Measurements from ENCODE around the gene LPP.

LPP gene

GRCh38 chr3:188168648-188169047, 14.7 kb downstream of the LPP start:
- no peak overlapping the region for H3K9ac ChIP-seq (ENCODE audit: low read length)
- no peak overlapping the region for H3K4me3 ChIP-seq (ENCODE audit: insufficient read depth, low read length, poor library complexity, severe bottlenecking)
- H3F3A ChIP-seq (ENCODE audit: insufficient read depth), result no peaks in the 10 kb centered on the region
- H3K4me2 ChIP-seq (ENCODE audit: low read depth, low read length, poor library complexity, severe bottlenecking), result no peak overlapping the region
- no peaks in the 10 kb centered on the region for H3K36me3 ChIP-seq (ENCODE audit: low read length)
- no peaks in the 10 kb centered on the region for H3K79me2 ChIP-seq (ENCODE audit: insufficient read depth, low read length)
- H4K20me1 ChIP-seq (ENCODE audit: low read depth, low read length), result no peaks in the 10 kb centered on the region
- TF ChIP-seq CTCF (IDR thresholded peaks at IDR 0.05; ENCODE audit: insufficient read depth, low read length, poor library complexity, severe bottlenecking) (no peak), EZH2phosphoT487 (conservative IDR thresholded peaks at IDR 0.05; ENCODE audit: low read length) (no peak)
- no peak overlapping the region for H3K27ac ChIP-seq (ENCODE audit: low read depth, low read length)
- no peak overlapping the region for H2AFZ ChIP-seq (ENCODE audit: low read depth, low read length, severe bottlenecking)
- H3K27me3 ChIP-seq (ENCODE audit: low read length), result no peaks in the 10 kb centered on the region
- no peaks in the 10 kb centered on the region for H3K9me2 ChIP-seq (replicated peaks; ENCODE audit: insufficient read depth, low read length)
- no peaks in the 10 kb centered on the region for H3K9me3 ChIP-seq (ENCODE audit: insufficient read depth, low read length)

- no peaks in the 10 kb centered on the region for H3K36me3 ChIP-seq (ENCODE audit: low read length)
- H3K27ac ChIP-seq (ENCODE audit: low read depth, low read length), result no peak overlapping the region
- no peaks in the 10 kb centered on the region for H4K20me1 ChIP-seq (ENCODE audit: low read depth, low read length)
- H3K27me3 ChIP-seq (ENCODE audit: low read length), result no peaks in the 10 kb centered on the region
- no peaks in the 10 kb centered on the region for H3K9me2 ChIP-seq (replicated peaks; ENCODE audit: insufficient read depth, low read length)
- TF ChIP-seq CTCF (IDR thresholded peaks at IDR 0.05; ENCODE audit: insufficient read depth, low read length, poor library complexity, severe bottlenecking), result no peak
- no peak for TF ChIP-seq EZH2phosphoT487 (conservative IDR thresholded peaks at IDR 0.05; ENCODE audit: low read length)
- H3F3A ChIP-seq (ENCODE audit: insufficient read depth), result no peaks in the 10 kb centered on the region
- H2AFZ ChIP-seq (ENCODE audit: low read depth, low read length, severe bottlenecking), result no peak overlapping the region
- H3K79me2 ChIP-seq (ENCODE audit: insufficient read depth, low read length), result no peaks in the 10 kb centered on the region
- H3K4me3 ChIP-seq (ENCODE audit: insufficient read depth, low read length, poor library complexity, severe bottlenecking), result no peak overlapping the region
- no peak overlapping the region for H3K9ac ChIP-seq (ENCODE audit: low read length)
- no peak overlapping the region for H3K4me2 ChIP-seq (ENCODE audit: low read depth, low read length, poor library complexity, severe bottlenecking)
- H3K9me3 ChIP-seq (ENCODE audit: insufficient read depth, low read length), result no peaks in the 10 kb centered on the region
These were observed 16.0 kb downstream of the LPP start for GRCh38 chr3:188169830-188170455.

- Histone ChIP-seq H3K4me2 (ENCODE audit: low read depth, low read length, poor library complexity, severe bottlenecking) (no peak overlapping the region), H3F3A (ENCODE audit: insufficient read depth) (no peaks in the 10 kb centered on the region), H3K9me2 (replicated peaks; ENCODE audit: insufficient read depth, low read length) (no peaks in the 10 kb centered on the region), H3K9me3 (ENCODE audit: insufficient read depth, low read length) (no peaks in the 10 kb centered on the region), H3K27me3 (ENCODE audit: low read length) (no peaks in the 10 kb centered on the region), H2AFZ (ENCODE audit: low read depth, low read length, severe bottlenecking) (no peak overlapping the region), H3K36me3 (ENCODE audit: low read length) (no peaks in the 10 kb centered on the region), H3K27ac (ENCODE audit: low read depth, low read length) (no peak overlapping the region), H4K20me1 (ENCODE audit: low read depth, low read length) (no peaks in the 10 kb centered on the region), H3K79me2 (ENCODE audit: insufficient read depth, low read length) (no peaks in the 10 kb centered on the region), H3K9ac (ENCODE audit: low read length) (no peak overlapping the region), H3K4me3 (ENCODE audit: insufficient read depth, low read length, poor library complexity, severe bottlenecking) (no peak overlapping the region)
- no peak for TF ChIP-seq EZH2phosphoT487 (conservative IDR thresholded peaks at IDR 0.05; ENCODE audit: low read length)
- TF ChIP-seq CTCF (IDR thresholded peaks at IDR 0.05; ENCODE audit: insufficient read depth, low read length, poor library complexity, severe bottlenecking), result no peak
These were observed 16.8 kb downstream of the LPP start for GRCh38 chr3:188170461-188171459.

Measured in SU-DHL-6 (cell line).